Measurements from ENCODE around the gene NF2. TPM values are rescaled to one million over a fixed set of nuclear protein-coding genes. Genes with fewer than 3 reads are reported as not detected.

Gene NF2
- total RNA-seq, 2 experiments from 2014 or later: 34.4 to 35.3 TPM

DNA sequence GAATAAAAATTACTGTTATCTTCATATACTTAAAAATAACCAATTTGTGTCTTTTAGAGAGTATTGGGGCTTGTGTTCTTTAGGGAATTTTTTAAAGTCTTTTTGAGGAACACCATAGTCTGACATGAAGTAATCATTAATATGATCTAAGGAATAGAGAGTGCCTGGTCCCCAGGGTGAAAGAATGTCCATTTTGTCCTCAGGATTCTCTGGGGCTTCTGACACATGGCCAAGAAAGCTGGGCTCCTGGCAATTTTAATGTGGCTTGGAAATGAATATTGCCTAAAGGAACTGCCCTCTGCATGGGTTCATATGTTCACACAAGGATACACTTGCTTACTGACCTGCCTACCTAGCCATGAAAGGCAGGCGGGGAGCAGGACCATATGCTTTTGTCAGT lies 33.7 kb downstream of the NF2 start:
- peaks cover 17% of the 10 kb centered on the region for H3K36me3 Mint-ChIP-seq (ENCODE audit: low read depth)
- no peak overlapping the region for H3K4me3 Mint-ChIP-seq
- H3K9me3 Mint-ChIP-seq: no peaks in the 10 kb centered on the region
- peaks cover 36% of the 10 kb centered on the region for H3K4me1 Mint-ChIP-seq (ENCODE audit: low read depth)
- DNase-seq (no peak), ATAC-seq (no peak)
- ChIA-PET POLR2A (interaction anchor here (0.7 kb wide), 1 partner anchor 172 kb away, joined by 3 read pairs; no protein-coding TSS in a partner anchor), CTCF (interaction anchor here (0.9 to 5.4 kb wide), 10 partner anchors 9 to 440 kb away, joined by 3 to 56 read pairs (median 5); no protein-coding TSS in a partner anchor)
- H3K27ac Mint-ChIP-seq: no peak overlapping the region
- TF ChIP-seq, protein P1, sequence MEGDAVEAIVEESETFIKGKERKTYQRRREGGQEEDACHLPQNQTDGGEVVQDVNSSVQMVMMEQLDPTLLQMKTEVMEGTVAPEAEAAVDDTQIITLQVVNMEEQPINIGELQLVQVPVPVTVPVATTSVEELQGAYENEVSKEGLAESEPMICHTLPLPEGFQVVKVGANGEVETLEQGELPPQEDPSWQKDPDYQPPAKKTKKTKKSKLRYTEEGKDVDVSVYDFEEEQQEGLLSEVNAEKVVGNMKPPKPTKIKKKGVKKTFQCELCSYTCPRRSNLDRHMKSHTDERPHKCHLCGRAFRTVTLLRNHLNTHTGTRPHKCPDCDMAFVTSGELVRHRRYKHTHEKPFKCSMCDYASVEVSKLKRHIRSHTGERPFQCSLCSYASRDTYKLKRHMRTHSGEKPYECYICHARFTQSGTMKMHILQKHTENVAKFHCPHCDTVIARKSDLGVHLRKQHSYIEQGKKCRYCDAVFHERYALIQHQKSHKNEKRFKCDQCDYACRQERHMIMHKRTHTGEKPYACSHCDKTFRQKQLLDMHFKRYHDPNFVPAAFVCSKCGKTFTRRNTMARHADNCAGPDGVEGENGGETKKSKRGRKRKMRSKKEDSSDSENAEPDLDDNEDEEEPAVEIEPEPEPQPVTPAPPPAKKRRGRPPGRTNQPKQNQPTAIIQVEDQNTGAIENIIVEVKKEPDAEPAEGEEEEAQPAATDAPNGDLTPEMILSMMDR (IDR thresholded peaks at IDR 0.05): no peak
- intact Hi-C loops (cut with micrococcal nuclease): no loop called here
- H3K27me3 Mint-ChIP-seq: no peaks in the 10 kb centered on the region

DNA sequence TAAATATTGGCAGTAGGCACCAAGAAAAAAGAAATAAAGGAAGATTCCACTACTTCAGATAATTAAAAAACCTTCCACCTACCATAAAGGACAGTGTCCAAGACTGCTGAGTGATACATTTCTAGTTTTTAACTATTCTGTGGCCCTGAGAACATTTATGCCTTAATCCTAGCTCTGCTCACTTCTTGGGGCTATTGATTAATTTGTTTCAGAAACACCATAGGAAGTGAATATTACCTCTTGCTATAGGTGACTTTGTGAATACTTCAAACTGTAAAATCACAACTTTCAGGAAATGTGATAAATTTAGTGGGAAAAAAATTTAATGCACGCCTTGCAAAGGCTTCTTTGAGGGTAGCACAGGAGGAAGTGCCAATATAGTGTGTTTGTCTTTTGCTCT lies 35.2 kb downstream of the NF2 start:
- Mint-ChIP-seq H3K9me3 (no peaks in the 10 kb centered on the region), H3K27ac (no peak overlapping the region), H3K27me3 (no peaks in the 10 kb centered on the region), H3K4me3 (no peak overlapping the region), H3K4me1 (ENCODE audit: low read depth) (peaks cover 27% of the 10 kb centered on the region), H3K36me3 (ENCODE audit: low read depth) (peaks cover 25% of the 10 kb centered on the region)
- no peak for ATAC-seq
- POLR2A ChIA-PET: interaction anchor here (0.5 kb wide), 1 partner anchor 368 kb away, joined by 3 read pairs; no protein-coding TSS in a partner anchor
- TF ChIP-seq, protein P1 (IDR thresholded peaks at IDR 0.05): no peak
- DNase-seq: no peak
- intact Hi-C loops (cut with micrococcal nuclease): no loop called here
- CTCF ChIA-PET: interaction anchor here (0.7 to 5.4 kb wide), 5 partner anchors 9 to 450 kb away, joined by 3 to 56 read pairs (median 4); no protein-coding TSS in a partner anchor

- CTCF ChIA-PET: interaction anchor here (0.7 to 2.0 kb wide), 3 partner anchors 13 to 449 kb away, joined by 3 to 7 read pairs (median 4); no protein-coding TSS in a partner anchor
- H3K4me1 Mint-ChIP-seq (ENCODE audit: low read depth): peaks cover 25% of the 10 kb centered on the region
Measured at GRCh38 chr22:29639096-29639495, 35.7 kb downstream of the NF2 start.

GRCh38 chr22:29641042-29641699 lies 37.7 kb downstream of the NF2 start:
- intact Hi-C loops (cut with micrococcal nuclease): no loop called here
- no peaks in the 10 kb centered on the region for H3K9me3 Mint-ChIP-seq
- TF ChIP-seq, protein P1 (IDR thresholded peaks at IDR 0.05): no peak

More at GRCh38 chr22:29639096-29639495, 35.7 kb downstream of the NF2 start:
- H3K9me3 Mint-ChIP-seq: no peaks in the 10 kb centered on the region
- H3K27me3 Mint-ChIP-seq: no peaks in the 10 kb centered on the region
- peak; percentile 11 for DNase-seq
- POLR2A ChIA-PET: interaction anchor here (0.5 kb wide), 1 partner anchor 369 kb away, joined by 3 read pairs; no protein-coding TSS in a partner anchor
- ATAC-seq: no peak
- intact Hi-C loops (cut with micrococcal nuclease): no loop called here
- TF ChIP-seq, protein P1 (IDR thresholded peaks at IDR 0.05): no peak
- H3K27ac Mint-ChIP-seq: peak overlapping the region; percentile 58
- peaks cover 25% of the 10 kb centered on the region for H3K36me3 Mint-ChIP-seq (ENCODE audit: low read depth)
- H3K4me3 Mint-ChIP-seq: no peak overlapping the region

More at GRCh38 chr22:29641042-29641699, 37.7 kb downstream of the NF2 start:
- CTCF ChIA-PET: interaction anchor here (0.6 kb wide), 1 partner anchor 15 kb away, joined by 3 read pairs; no protein-coding TSS in a partner anchor
- peaks cover 32% of the 10 kb centered on the region for H3K36me3 Mint-ChIP-seq (ENCODE audit: low read depth)
- DNase-seq (no peak), ATAC-seq (no peak)
- no peaks in the 10 kb centered on the region for H3K27me3 Mint-ChIP-seq
- no peak overlapping the region for H3K27ac Mint-ChIP-seq
- no peak overlapping the region for H3K4me3 Mint-ChIP-seq
- POLR2A ChIA-PET: no interaction called here
- peaks cover 23% of the 10 kb centered on the region for H3K4me1 Mint-ChIP-seq (ENCODE audit: low read depth)

Measured in activated CD8-positive, alpha-beta T cell treated with anti-CD3 and anti-CD28 coated beads for 36 hours (primary cell).